Keratinocyte (primary cell): Measurements from ENCODE around the gene TGDS.

Source experiments
- EZH2 ChIP-seq: IDR thresholded peaks from one replicate; pipeline ENCODE4 v1.6.1; 2012; ENCODE audit warnings: inconsistent platforms, mild to moderate bottlenecking, low read length, moderate library complexity
- TF ChIP-seq, protein P1 (sequence below), 3 experiments: IDR thresholded peaks in 1 of 3; conservative IDR thresholded peaks in 1 of 3; optimal IDR thresholded peaks in 1 of 3; 2 replicates in 2 of 3; 3 replicates in 1 of 3; pipeline versions ENCODE3 to v1.5.1; 2011; ENCODE audit warnings: low read length in 3 of 3, mild to moderate bottlenecking in 3 of 3, moderate library complexity in 2 of 3, control low read depth in 1 of 3, inconsistent platforms in 1 of 3; ENCODE audit not compliant: insufficient read depth in 2 of 3; ENCODE audit errors: extremely low read depth in 1 of 3

GRCh38 chr13:94609196-94609595, 13.2 kb upstream of the TGDS start:
- TF ChIP-seq, protein P1, sequence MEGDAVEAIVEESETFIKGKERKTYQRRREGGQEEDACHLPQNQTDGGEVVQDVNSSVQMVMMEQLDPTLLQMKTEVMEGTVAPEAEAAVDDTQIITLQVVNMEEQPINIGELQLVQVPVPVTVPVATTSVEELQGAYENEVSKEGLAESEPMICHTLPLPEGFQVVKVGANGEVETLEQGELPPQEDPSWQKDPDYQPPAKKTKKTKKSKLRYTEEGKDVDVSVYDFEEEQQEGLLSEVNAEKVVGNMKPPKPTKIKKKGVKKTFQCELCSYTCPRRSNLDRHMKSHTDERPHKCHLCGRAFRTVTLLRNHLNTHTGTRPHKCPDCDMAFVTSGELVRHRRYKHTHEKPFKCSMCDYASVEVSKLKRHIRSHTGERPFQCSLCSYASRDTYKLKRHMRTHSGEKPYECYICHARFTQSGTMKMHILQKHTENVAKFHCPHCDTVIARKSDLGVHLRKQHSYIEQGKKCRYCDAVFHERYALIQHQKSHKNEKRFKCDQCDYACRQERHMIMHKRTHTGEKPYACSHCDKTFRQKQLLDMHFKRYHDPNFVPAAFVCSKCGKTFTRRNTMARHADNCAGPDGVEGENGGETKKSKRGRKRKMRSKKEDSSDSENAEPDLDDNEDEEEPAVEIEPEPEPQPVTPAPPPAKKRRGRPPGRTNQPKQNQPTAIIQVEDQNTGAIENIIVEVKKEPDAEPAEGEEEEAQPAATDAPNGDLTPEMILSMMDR (optimal IDR thresholded peaks at IDR 0.05 in 1 of 3, IDR thresholded peaks at IDR 0.05 in 1 of 3, conservative IDR thresholded peaks at IDR 0.05 in 1 of 3; ENCODE audit: extremely low read depth in 1 of 3, insufficient read depth in 2 of 3, low read length in 3 of 3), result no peak
- TF ChIP-seq EZH2, result no peak
